GM23338 (cell line): ENCODE measurements around the gene RNH1. TPM values are rescaled to one million over a fixed set of nuclear protein-coding genes. Genes with fewer than 3 reads are reported as not detected.

Experiments used
- ATAC-seq: fragments of 200-7000 bp; cut with Tn5 transposase; 3 replicates; pipeline ENCODE4 v1.9.1; 2020
- DNase-seq: peaks from one replicate; pipeline ENCODE4 v3.0.0-alpha.2; 2015; ENCODE audit warnings: low spot score
- H2AFZ ChIP-seq: fragments of 200-600 bp; sonication (generic); 2 replicates; pipeline ENCODE4 v1.8.0; 2016; ENCODE audit warnings: antibody characterized with exemption, mild to moderate bottlenecking, moderate library complexity
- H3F3A ChIP-seq: fragments of 200-600 bp; sonication (generic); replicated peaks from 2 replicates; pipeline ENCODE4 v1.8.0; 2017; ENCODE audit warnings: antibody characterized with exemption, mixed run types, low read depth
- H3K27ac ChIP-seq: fragments of 200-600 bp; sonication (generic); 2 replicates; pipeline ENCODE4 v1.6.1; 2016; ENCODE audit warnings: low read depth
- H3K27me3 ChIP-seq: fragments of 200-600 bp; sonication (generic); 2 replicates; pipeline ENCODE4 v1.8.0; 2016; ENCODE audit warnings: mild to moderate bottlenecking, mixed run types, moderate library complexity; ENCODE audit not compliant: insufficient read depth
- H3K36me3 ChIP-seq: fragments of 200-600 bp; sonication (generic); 2 replicates; pipeline ENCODE4 v1.8.0; 2016; ENCODE audit warnings: mild to moderate bottlenecking; ENCODE audit not compliant: insufficient read depth
- H3K4me1 ChIP-seq: fragments of 200-600 bp; sonication (generic); 2 replicates; pipeline ENCODE4 v1.8.0; 2016; ENCODE audit warnings: mild to moderate bottlenecking, moderate library complexity; ENCODE audit not compliant: insufficient read depth
- H3K4me2 ChIP-seq: fragments of 200-600 bp; sonication (generic); 2 replicates; pipeline ENCODE4 v1.7.1; 2017; ENCODE audit warnings: mixed run types
- H3K4me3 ChIP-seq: fragments of 200-600 bp; sonication (generic); 2 replicates; pipeline ENCODE4 v1.6.1; 2016; ENCODE audit warnings: mixed run types
- H3K79me2 ChIP-seq: fragments of 200-600 bp; sonication (generic); replicated peaks from 2 replicates; pipeline ENCODE4 v1.8.0; 2017; ENCODE audit warnings: mild to moderate bottlenecking; ENCODE audit not compliant: insufficient read depth
- H3K9me2 ChIP-seq: fragments of 200-600 bp; sonication (generic); 2 replicates; pipeline ENCODE4 v1.8.0; 2017; ENCODE audit not compliant: insufficient read depth
- H4K20me1 ChIP-seq: fragments of 200-600 bp; sonication (generic); replicated peaks from 2 replicates; pipeline ENCODE4 v1.8.0; 2017; ENCODE audit warnings: mild to moderate bottlenecking; ENCODE audit not compliant: insufficient read depth
- H3K27ac Mint-ChIP-seq: 2 replicates; pipeline ENCODE4 v1.8.0; 2020; ENCODE audit warnings: inconsistent platforms, mild to moderate bottlenecking, moderate library complexity, mixed read lengths
- H3K27me3 Mint-ChIP-seq: 3 replicates; pipeline ENCODE4 v1.8.0; 2022; ENCODE audit warnings: low read depth, mild to moderate bottlenecking, moderate library complexity, mixed read lengths, inconsistent platforms; ENCODE audit not compliant: insufficient read depth, poor library complexity
- H3K36me3 Mint-ChIP-seq: 3 replicates; pipeline ENCODE4 v1.8.0; 2021; ENCODE audit warnings: low read depth, mild to moderate bottlenecking, inconsistent platforms, moderate library complexity, mixed read lengths
- H3K4me1 Mint-ChIP-seq: 3 replicates; pipeline ENCODE4 v1.8.0; 2020; ENCODE audit warnings: mild to moderate bottlenecking, inconsistent platforms, mixed read lengths
- H3K4me3 Mint-ChIP-seq: 3 replicates; pipeline ENCODE4 v1.8.0; 2021; ENCODE audit warnings: moderate library complexity, mild to moderate bottlenecking, inconsistent platforms, mixed read lengths
- H3K9me3 Mint-ChIP-seq: 3 replicates; pipeline ENCODE4 v1.8.0; 2020; ENCODE audit warnings: moderate library complexity, mild to moderate bottlenecking, inconsistent platforms, mixed read lengths
- CREB1 ChIP-seq: fragments of 250-450 bp; sonication (Bioruptor Pico); IDR thresholded peaks from 2 replicates; pipeline ENCODE4 v1.5.0; 2020; ENCODE audit warnings: low read depth, mild to moderate bottlenecking, moderate library complexity
- CTCF ChIP-seq, 2 experiments: fragments of 200-600 bp in 1 of 2; sonication (generic) in 1 of 2; conservative IDR thresholded peaks; 2 replicates each; pipeline versions ENCODE4 v1.5.1 to v1.6.1; 2016 to 2017; ENCODE audit warnings: antibody characterized with exemption in 2 of 2, low read depth in 2 of 2, mild to moderate bottlenecking in 2 of 2, moderate library complexity in 1 of 2
- ETS1 ChIP-seq: IDR thresholded peaks from 2 replicates; pipeline ENCODE4 v1.6.1; 2016; ENCODE audit warnings: antibody characterized with exemption
- EZH2 ChIP-seq: fragments of 200-600 bp; sonication (generic); IDR thresholded peaks from one replicate; pipeline ENCODE4 v1.8.0; 2017; ENCODE audit warnings: antibody characterized with exemption, mild to moderate bottlenecking, low read depth; ENCODE audit not compliant: unreplicated experiment
- EZH2phosphoT487 ChIP-seq: fragments of 200-600 bp; sonication (generic); IDR thresholded peaks from one replicate; pipeline ENCODE4 v1.8.1; 2018; ENCODE audit warnings: antibody characterized with exemption; ENCODE audit not compliant: unreplicated experiment
- JUNB ChIP-seq: IDR thresholded peaks from one replicate; pipeline ENCODE4 v1.6.1; 2016; ENCODE audit warnings: antibody characterized with exemption; ENCODE audit not compliant: unreplicated experiment
- NANOG ChIP-seq: IDR thresholded peaks from 2 replicates; pipeline ENCODE4 v1.6.1; 2016; ENCODE audit warnings: antibody characterized with exemption, borderline replicate concordance
- POLR2AphosphoS5 ChIP-seq: IDR thresholded peaks from 2 replicates; pipeline ENCODE4 v1.6.1; 2016; ENCODE audit warnings: antibody characterized with exemption, low read depth
- REST ChIP-seq: IDR thresholded peaks from one replicate; pipeline ENCODE4 v1.6.1; 2018; ENCODE audit warnings: antibody characterized with exemption; ENCODE audit not compliant: unreplicated experiment
- STAT1 ChIP-seq: IDR thresholded peaks from one replicate; pipeline ENCODE4 v1.6.1; 2016; ENCODE audit warnings: antibody characterized with exemption; ENCODE audit not compliant: unreplicated experiment
- ZNF114 ChIP-seq: fragments of 250-450 bp; sonication (Bioruptor Pico); IDR thresholded peaks from 2 replicates; pipeline ENCODE4 v1.5.0; 2020; ENCODE audit warnings: mild to moderate bottlenecking, moderate library complexity
- ZNF331 ChIP-seq: fragments of 250-450 bp; sonication (Bioruptor Pico); IDR thresholded peaks from 2 replicates; pipeline ENCODE4 v1.5.0; 2020; ENCODE audit warnings: low read depth, mild to moderate bottlenecking, moderate library complexity
- polyA plus RNA-seq: library from polyadenylated mRNA; unstranded; fragments of >200 nt; fragmentation: Nextera tagmentation; extraction: Ambion mirVana; gene quantifications from 2 replicates; pipeline ENCODE4 v1.2.1, GENCODE V29; 2016
- total RNA-seq: library from RNA; depleted of rRNA; stranded (reverse); fragments of >200 nt; shearing (Covaris generic); gene quantifications from 2 replicates; pipeline ENCODE4 v1.2.3, GENCODE V29; 2014

The RNH1 gene
- total and polyA plus RNA-seq, 2 experiments from 2014 or later: 33.3 to 56.3 TPM

GRCh38 chr11:489610-490185 lies 17.3 kb downstream of the RNH1 start:
- Mint-ChIP-seq H3K4me1 (no peaks in the 10 kb centered on the region), H3K36me3 (peaks cover 6% of the 10 kb centered on the region), H3K9me3 (no peaks in the 10 kb centered on the region; the same call in 2 of the 3 replicates), H3K27me3 (peaks cover 9% of the 10 kb centered on the region), H3K27ac (no peak overlapping the region), H3K4me3 (no peak overlapping the region)
- no peaks in the 10 kb centered on the region for H3K4me1 ChIP-seq
- TF ChIP-seq ETS1: no peak
- TF ChIP-seq ZNF331 (CRISPR knock-in tag): no peak
- no peak for TF ChIP-seq ZNF114 (CRISPR knock-in tag)
- H3K36me3 ChIP-seq: no peaks in the 10 kb centered on the region
- no peak overlapping the region for H2AFZ ChIP-seq
- no peaks in the 10 kb centered on the region for H3F3A ChIP-seq
- no peak overlapping the region for H3K4me3 ChIP-seq
- no peak for ATAC-seq
- no peak overlapping the region for H3K4me2 ChIP-seq
- H3K27ac ChIP-seq: no peak overlapping the region
- H3K79me2 ChIP-seq: no peaks in the 10 kb centered on the region
- no peak for DNase-seq
- H3K9me2 ChIP-seq: no peaks in the 10 kb centered on the region
- no peaks in the 10 kb centered on the region for H4K20me1 ChIP-seq
- no peaks in the 10 kb centered on the region for H3K27me3 ChIP-seq

GRCh38 chr11:488992-489391 lies 18.1 kb downstream of the RNH1 start:
- DNase-seq (no peak), ATAC-seq (peak; percentile 12; the same call in 1 of the 3 replicates)
- no peak overlapping the region for H2AFZ ChIP-seq
- H3K4me3 Mint-ChIP-seq: no peak overlapping the region
- H3K27ac ChIP-seq: no peak overlapping the region
- H3K27ac Mint-ChIP-seq: no peak overlapping the region
- TF ChIP-seq EZH2phosphoT487: no peak
- no peak for TF ChIP-seq ZNF114 (CRISPR knock-in tag)
- H3K4me1 Mint-ChIP-seq: no peaks in the 10 kb centered on the region
- H3K36me3 ChIP-seq: no peaks in the 10 kb centered on the region
- H3K9me2 ChIP-seq: no peaks in the 10 kb centered on the region
- no peaks in the 10 kb centered on the region for H3K27me3 ChIP-seq
- no peak overlapping the region for H3K4me3 ChIP-seq
- peaks cover 4% of the 10 kb centered on the region for H3K79me2 ChIP-seq
- H3F3A ChIP-seq: no peaks in the 10 kb centered on the region; the same call in 1 of the 2 replicates
- H3K9me3 Mint-ChIP-seq: no peaks in the 10 kb centered on the region
- H3K36me3 Mint-ChIP-seq: peaks cover 7% of the 10 kb centered on the region
- no peaks in the 10 kb centered on the region for H3K4me1 ChIP-seq
- no peak overlapping the region for H3K4me2 ChIP-seq
- H3K27me3 Mint-ChIP-seq: peaks cover 9% of the 10 kb centered on the region
- H4K20me1 ChIP-seq: no peaks in the 10 kb centered on the region

- H3K27ac ChIP-seq: no peak overlapping the region
- H3K9me2 ChIP-seq: no peaks in the 10 kb centered on the region
- H3F3A ChIP-seq: no peaks in the 10 kb centered on the region; the same call in 1 of the 2 replicates
- H3K4me2 ChIP-seq: no peak overlapping the region
- DNase-seq (no peak), ATAC-seq (no peak)
- Mint-ChIP-seq H3K36me3 (peaks cover 11% of the 10 kb centered on the region), H3K9me3 (no peaks in the 10 kb centered on the region), H3K4me1 (no peaks in the 10 kb centered on the region), H3K4me3 (no peak overlapping the region), H3K27me3 (peaks cover 9% of the 10 kb centered on the region), H3K27ac (no peak overlapping the region)
- no peak overlapping the region for H3K4me3 ChIP-seq
- no peaks in the 10 kb centered on the region for H3K4me1 ChIP-seq
- no peaks in the 10 kb centered on the region for H3K27me3 ChIP-seq
- H2AFZ ChIP-seq: no peak overlapping the region
- peaks cover 8% of the 10 kb centered on the region for H3K79me2 ChIP-seq
- H3K36me3 ChIP-seq: no peaks in the 10 kb centered on the region
- no peaks in the 10 kb centered on the region for H4K20me1 ChIP-seq
- no peak for TF ChIP-seq ETS1
- TF ChIP-seq EZH2: no peak
- TF ChIP-seq NANOG: no peak
- no peak for TF ChIP-seq POLR2AphosphoS5
- no peak for TF ChIP-seq STAT1
- TF ChIP-seq CTCF (conservative IDR thresholded peaks at IDR 0.05; ENCODE audit: low read depth in 2 of 2): no peak
- no peak for TF ChIP-seq CREB1 (CRISPR knock-in tag)
- TF ChIP-seq REST: no peak
- TF ChIP-seq JUNB: no peak
- TF ChIP-seq EZH2phosphoT487: no peak
- TF ChIP-seq ZNF114 (CRISPR knock-in tag): no peak
Observed at GRCh38 chr11:488579-488978, 18.5 kb downstream of the RNH1 start.
